ENCODE results near the gene KIF21A.

DNA sequence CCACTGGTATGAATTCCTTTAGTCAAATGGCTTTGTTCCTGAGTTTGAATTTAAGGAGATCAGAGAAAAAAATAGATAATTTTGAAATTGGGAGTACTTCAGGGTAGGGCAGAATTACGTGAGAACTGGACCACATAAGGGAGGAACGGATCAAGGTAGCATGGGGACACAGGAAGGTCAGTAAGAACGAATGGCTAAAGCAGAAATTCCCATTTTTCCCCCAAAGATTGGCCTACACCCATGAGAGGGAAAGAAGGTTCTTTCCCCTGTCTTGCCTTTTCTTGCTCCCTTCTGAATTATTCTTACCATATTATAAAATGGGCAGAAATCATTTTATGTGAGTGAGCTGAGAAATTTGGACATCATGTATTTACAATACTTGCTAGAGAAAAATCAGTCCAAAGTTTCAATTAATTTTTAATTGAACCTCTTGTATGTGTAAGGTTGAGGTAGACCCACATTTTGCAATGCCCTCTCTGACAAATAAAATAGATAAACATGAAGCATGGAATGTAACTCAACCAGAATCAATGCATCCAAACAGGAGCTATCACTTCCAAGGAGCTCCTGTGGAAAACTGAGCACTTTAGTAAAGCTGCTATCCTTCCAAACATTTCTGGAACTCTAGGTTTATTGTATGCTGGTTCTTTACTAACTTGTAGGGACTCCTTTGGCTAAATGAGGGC, 93.8 kb downstream of the KIF21A start:
- TF ChIP-seq, protein P1, sequence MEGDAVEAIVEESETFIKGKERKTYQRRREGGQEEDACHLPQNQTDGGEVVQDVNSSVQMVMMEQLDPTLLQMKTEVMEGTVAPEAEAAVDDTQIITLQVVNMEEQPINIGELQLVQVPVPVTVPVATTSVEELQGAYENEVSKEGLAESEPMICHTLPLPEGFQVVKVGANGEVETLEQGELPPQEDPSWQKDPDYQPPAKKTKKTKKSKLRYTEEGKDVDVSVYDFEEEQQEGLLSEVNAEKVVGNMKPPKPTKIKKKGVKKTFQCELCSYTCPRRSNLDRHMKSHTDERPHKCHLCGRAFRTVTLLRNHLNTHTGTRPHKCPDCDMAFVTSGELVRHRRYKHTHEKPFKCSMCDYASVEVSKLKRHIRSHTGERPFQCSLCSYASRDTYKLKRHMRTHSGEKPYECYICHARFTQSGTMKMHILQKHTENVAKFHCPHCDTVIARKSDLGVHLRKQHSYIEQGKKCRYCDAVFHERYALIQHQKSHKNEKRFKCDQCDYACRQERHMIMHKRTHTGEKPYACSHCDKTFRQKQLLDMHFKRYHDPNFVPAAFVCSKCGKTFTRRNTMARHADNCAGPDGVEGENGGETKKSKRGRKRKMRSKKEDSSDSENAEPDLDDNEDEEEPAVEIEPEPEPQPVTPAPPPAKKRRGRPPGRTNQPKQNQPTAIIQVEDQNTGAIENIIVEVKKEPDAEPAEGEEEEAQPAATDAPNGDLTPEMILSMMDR (conservative IDR thresholded peaks at IDR 0.05; ENCODE audit: low read depth, low read length) = no peak
- no peak for TF ChIP-seq EZH2 (IDR thresholded peaks at IDR 0.05; ENCODE audit: borderline replicate concordance, low read depth, low read length, poor library complexity, severe bottlenecking)
